Loucy (cell line): ENCODE data around the gene PTPN5.

Experiments used
- H2AFZ ChIP-seq: fragments of 200-600 bp; sonication (generic); 2 replicates; pipeline ENCODE4 v1.6.0; 2016; ENCODE audit warnings: antibody characterized with exemption, mild to moderate bottlenecking, low read length, moderate library complexity
- H3F3A ChIP-seq: fragments of 200-600 bp; 2 replicates; pipeline ENCODE4 v1.6.0; 2016; ENCODE audit warnings: antibody characterized with exemption, low read depth, mild to moderate bottlenecking
- H3K27me3 ChIP-seq: fragments of 200-600 bp; sonication (generic); 2 replicates; pipeline ENCODE4 v1.6.1; 2014; ENCODE audit warnings: low read length, mild to moderate bottlenecking; ENCODE audit not compliant: insufficient read depth, poor library complexity, severe bottlenecking
- H3K36me3 ChIP-seq: fragments of 200-600 bp; sonication (generic); 2 replicates; pipeline ENCODE4 v1.6.1; 2016; ENCODE audit warnings: low read length; ENCODE audit not compliant: insufficient read depth
- H3K4me1 ChIP-seq: fragments of 200-600 bp; sonication (generic); 2 replicates; pipeline ENCODE4 v1.5.1; 2014; ENCODE audit warnings: low read length, mild to moderate bottlenecking; ENCODE audit not compliant: insufficient read depth, poor library complexity, severe bottlenecking
- H3K4me2 ChIP-seq: fragments of 200-600 bp; sonication (generic); 2 replicates; pipeline ENCODE4 v1.6.0; 2014; ENCODE audit warnings: antibody characterized with exemption, low read length, low read depth, mild to moderate bottlenecking; ENCODE audit not compliant: poor library complexity, severe bottlenecking
- H3K4me3 ChIP-seq: fragments of 200-600 bp; sonication (generic); 2 replicates; pipeline ENCODE4 v1.5.1; 2014; ENCODE audit warnings: low read length, mild to moderate bottlenecking, mixed read lengths; ENCODE audit not compliant: poor library complexity, severe bottlenecking
- H3K79me2 ChIP-seq: fragments of 200-600 bp; sonication (generic); 2 replicates; pipeline ENCODE4 v1.6.1; 2014; ENCODE audit warnings: low read length; ENCODE audit not compliant: insufficient read depth
- H3K9ac ChIP-seq: fragments of 200-600 bp; sonication (generic); 2 replicates; pipeline ENCODE4 v1.6.0; 2014; ENCODE audit warnings: mild to moderate bottlenecking, low read depth, low read length, moderate library complexity; ENCODE audit not compliant: poor library complexity, severe bottlenecking
- H3K9me2 ChIP-seq: fragments of 200-600 bp; sonication (generic); replicated peaks from 2 replicates; pipeline ENCODE4 v1.6.1; 2016; ENCODE audit warnings: low read depth, low read length, mixed read lengths
- H3K9me3 ChIP-seq: fragments of 200-600 bp; sonication (generic); 2 replicates; pipeline ENCODE4 v1.6.1; 2014; ENCODE audit warnings: mild to moderate bottlenecking, antibody characterized with exemption, low read length, low read depth; ENCODE audit not compliant: insufficient read depth
- H4K20me1 ChIP-seq: fragments of 200-600 bp; sonication (generic); 2 replicates; pipeline ENCODE4 v1.6.0; 2014; ENCODE audit warnings: antibody characterized with exemption, low read length, mild to moderate bottlenecking; ENCODE audit not compliant: insufficient read depth, poor library complexity, severe bottlenecking
- CTCF ChIP-seq: fragments of 200-600 bp; sonication (generic); conservative IDR thresholded peaks from 2 replicates; pipeline ENCODE4 v1.5.1; 2014; ENCODE audit warnings: mild to moderate bottlenecking, antibody characterized with exemption, low read length
- EZH2phosphoT487 ChIP-seq: fragments of 200-600 bp; IDR thresholded peaks from 2 replicates; pipeline ENCODE4 v1.6.1; 2018; ENCODE audit warnings: antibody characterized with exemption, mild to moderate bottlenecking, moderate library complexity, borderline replicate concordance

Gene PTPN5

GRCh38 chr11:18707811-18708340 is 83.7 kb downstream of the PTPN5 start:
- no peaks in the 10 kb centered on the region for H3K9me3 ChIP-seq
- TF ChIP-seq CTCF = no peak
- no peak for TF ChIP-seq EZH2phosphoT487
- no peaks in the 10 kb centered on the region for H3K4me1 ChIP-seq
- no peaks in the 10 kb centered on the region for H3K9me2 ChIP-seq
- H3F3A ChIP-seq = no peaks in the 10 kb centered on the region
- no peaks in the 10 kb centered on the region for H4K20me1 ChIP-seq
- no peaks in the 10 kb centered on the region for H3K36me3 ChIP-seq
- H2AFZ ChIP-seq = no peak overlapping the region
- no peak overlapping the region for H3K4me3 ChIP-seq
- H3K79me2 ChIP-seq = no peaks in the 10 kb centered on the region
- H3K9ac ChIP-seq = no peak overlapping the region
- no peak overlapping the region for H3K4me2 ChIP-seq
- peaks cover 33% of the 10 kb centered on the region for H3K27me3 ChIP-seq

GRCh38 chr11:18706330-18707243 is 85.0 kb downstream of the PTPN5 start:
- Histone ChIP-seq H3K79me2 (no peaks in the 10 kb centered on the region), H3K4me3 (no peak overlapping the region), H3K4me2 (no peak overlapping the region), H3K27me3 (peaks cover 33% of the 10 kb centered on the region), H3K4me1 (no peaks in the 10 kb centered on the region), H4K20me1 (no peaks in the 10 kb centered on the region), H2AFZ (peak overlapping the region; percentile 46; the same call in 1 of the 2 replicates), H3K9ac (no peak overlapping the region), H3K9me3 (no peaks in the 10 kb centered on the region), H3K36me3 (no peaks in the 10 kb centered on the region), H3F3A (no peaks in the 10 kb centered on the region), H3K9me2 (no peaks in the 10 kb centered on the region)
- TF ChIP-seq EZH2phosphoT487 (no peak), CTCF (no peak)

GRCh38 chr11:18705651-18706281 is 85.8 kb downstream of the PTPN5 start:
- Histone ChIP-seq H3K9me2 (no peaks in the 10 kb centered on the region), H3K36me3 (no peaks in the 10 kb centered on the region), H3F3A (no peaks in the 10 kb centered on the region), H2AFZ (no peak overlapping the region), H3K9me3 (no peaks in the 10 kb centered on the region), H3K4me2 (no peak overlapping the region), H3K4me3 (no peak overlapping the region), H3K79me2 (no peaks in the 10 kb centered on the region), H3K4me1 (no peaks in the 10 kb centered on the region), H3K9ac (no peak overlapping the region), H3K27me3 (peaks cover 38% of the 10 kb centered on the region), H4K20me1 (no peaks in the 10 kb centered on the region)
- TF ChIP-seq EZH2phosphoT487 (no peak), CTCF (no peak)
